HCT116 (cell line): ENCODE measurements around the gene ESM1. TPM values are rescaled to one million over a fixed set of nuclear protein-coding genes. Genes with fewer than 3 reads are reported as not detected.

Source experiments
- ATAC-seq: fragments of 200-7000 bp; cut with Tn5 transposase; 2 replicates; pipeline ENCODE4 v1.9.1; 2020; ENCODE audit warnings: mild to moderate bottlenecking, moderate library complexity
- BruUV-seq: library from RNA; stranded (reverse); fragments of 400-500 nt; replicated peaks from 2 replicates; lab custom pipeline; 2021; lab: Mats Ljungman, UMichigan
- CTCF ChIA-PET: fragments of 300-600 bp; sonication (Branson Sonifier 250); formaldehyde crosslinking; loops from one replicate; lab custom pipeline; 2021; ENCODE audit warnings: antibody characterized with exemption; lab: Charles Lee
- POLR2A ChIA-PET: fragments of 300-600, 350-600 bp; sonication (Branson Sonifier 250); formaldehyde crosslinking; loops from one replicate; lab custom pipeline; 2021; ENCODE audit warnings: antibody characterized with exemption; lab: Charles Lee
- RAD21 ChIA-PET, 2 experiments: fragments of 300-600 bp; sonication (Branson Sonifier 250); formaldehyde crosslinking; loops; one replicate each; lab custom pipeline; 2023; ENCODE audit warnings: low total read pairs in 2 of 2; ENCODE audit not compliant: uncharacterized antibody in 2 of 2, unreplicated experiment in 2 of 2, low non-redundant PET in 1 of 2; lab: Charles Lee
- DNase-seq: peaks from one replicate; pipeline ENCODE4 v3.0.0-alpha.2; 2010; ENCODE audit warnings: low read depth, low spot score
- H2AFZ ChIP-seq: fragments of 200-600 bp; shearing (Covaris generic), sonication (generic); 2 replicates; pipeline ENCODE4 v1.6.1; 2017; ENCODE audit warnings: low read depth, mixed run types, mixed read lengths, antibody characterized with exemption, low read length; ENCODE audit not compliant: poor library complexity, severe bottlenecking
- H3K27ac ChIP-seq: 2 replicates; pipeline ENCODE4 v1.5.1; 2012; ENCODE audit warnings: low read depth, low read length
- H3K27me3 ChIP-seq: fragments of 200-600 bp; sonication (generic); 2 replicates; pipeline ENCODE4 v1.6.1; 2016; ENCODE audit warnings: mixed run types, low read length, mixed read lengths; ENCODE audit not compliant: insufficient read depth
- H3K36me3 ChIP-seq, 2 experiments: fragments of 200-500 bp in 1 of 2; fragments of 200-600 bp in 1 of 2; sonication (Bioruptor generic) in 1 of 2; sonication (generic) in 1 of 2; 2 replicates each; pipeline versions ENCODE4 v1.5.1 to v1.6.1; 2014 to 2016; ENCODE audit warnings: low read length in 2 of 2, inconsistent platforms in 1 of 2, mixed read lengths in 1 of 2, mixed run types in 1 of 2; ENCODE audit not compliant: insufficient read depth in 2 of 2, control insufficient read depth in 1 of 2
- H3K4me1 ChIP-seq, 2 experiments: fragments of 200-600 bp in 1 of 2; sonication (generic) in 1 of 2; 2 replicates each; pipeline versions ENCODE4 v1.5.1 to v1.6.1; 2012 to 2017; ENCODE audit warnings: low read length in 2 of 2, inconsistent platforms in 1 of 2, mild to moderate bottlenecking in 1 of 2, mixed read lengths in 1 of 2, mixed run types in 1 of 2, moderate library complexity in 1 of 2; ENCODE audit not compliant: insufficient read depth in 2 of 2, control insufficient read depth in 1 of 2
- H3K4me2 ChIP-seq: fragments of 200-600 bp; sonication (generic); 2 replicates; pipeline ENCODE4 v1.6.1; 2017; ENCODE audit warnings: mixed run types, low read length, mixed read lengths
- H3K4me3 ChIP-seq, 2 experiments: fragments of 200-600 bp in 1 of 2; sonication (generic) in 1 of 2; replicated peaks in 1 of 2; 2 replicates each; pipeline ENCODE4 v1.5.1; 2011 to 2016; ENCODE audit warnings: low read length in 2 of 2, control low read depth in 1 of 2, low read depth in 1 of 2, mild to moderate bottlenecking in 1 of 2, mixed read lengths in 1 of 2, mixed run types in 1 of 2
- H3K79me2 ChIP-seq: fragments of 200-600 bp; sonication (generic); 2 replicates; pipeline ENCODE4 v1.6.1; 2017; ENCODE audit warnings: mild to moderate bottlenecking, mixed run types, low read length, moderate library complexity, mixed read lengths; ENCODE audit not compliant: insufficient read depth
- H3K9ac ChIP-seq: fragments of 200-600 bp; sonication (generic); 2 replicates; pipeline ENCODE4 v1.6.1; 2016; ENCODE audit warnings: low read length, mixed read lengths
- H3K9me2 ChIP-seq: fragments of 200-600 bp; sonication (generic), shearing (Covaris generic); 2 replicates; pipeline ENCODE4 v1.6.1; 2017; ENCODE audit warnings: mixed run types, mild to moderate bottlenecking, moderate library complexity; ENCODE audit not compliant: insufficient read depth
- H3K9me3 ChIP-seq, 2 experiments: fragments of 200-500 bp in 1 of 2; fragments of 200-600 bp in 1 of 2; sonication (Bioruptor generic) in 1 of 2; sonication (generic) in 1 of 2; 2 replicates each; pipeline ENCODE4 v1.6.1; 2014 to 2017; ENCODE audit warnings: low read length in 2 of 2, mixed read lengths in 2 of 2, inconsistent platforms in 1 of 2, low read depth in 1 of 2, mild to moderate bottlenecking in 1 of 2, mixed run types in 1 of 2, moderate library complexity in 1 of 2; ENCODE audit not compliant: control insufficient read depth in 1 of 2, insufficient read depth in 1 of 2
- H4K20me1 ChIP-seq: fragments of 200-600 bp; sonication (generic), shearing (Covaris generic); 2 replicates; pipeline ENCODE4 v1.6.1; 2017; ENCODE audit warnings: mixed run types, mild to moderate bottlenecking, moderate library complexity; ENCODE audit not compliant: insufficient read depth
- CEBPB ChIP-seq: IDR thresholded peaks from 2 replicates; pipeline ENCODE4 v1.6.1; 2012; ENCODE audit warnings: low read depth
- EZH2 ChIP-seq: fragments of 200-600 bp; sonication (generic); IDR thresholded peaks from 2 replicates; pipeline ENCODE4 v1.6.1; 2017; ENCODE audit warnings: antibody characterized with exemption, mixed run types
- MAX ChIP-seq: IDR thresholded peaks from 2 replicates; pipeline ENCODE4 v1.6.1; 2012
- POLR2A ChIP-seq: IDR thresholded peaks from 2 replicates; pipeline ENCODE4 v1.7.0; 2011; ENCODE audit warnings: borderline replicate concordance; ENCODE audit not compliant: insufficient read depth, insufficient read length; ENCODE audit errors: extremely low read depth
- POLR2AphosphoS5 ChIP-seq: IDR thresholded peaks from 2 replicates; pipeline ENCODE4 v1.6.1; 2011; ENCODE audit warnings: mild to moderate bottlenecking, low read depth, low read length, moderate library complexity
- SP1 ChIP-seq: IDR thresholded peaks from 2 replicates; pipeline ENCODE4 v1.6.1; 2012; ENCODE audit warnings: low read depth
- SRF ChIP-seq: IDR thresholded peaks from 2 replicates; pipeline ENCODE4 v1.6.1; 2012; ENCODE audit warnings: low read depth
- TCF7L2 ChIP-seq: IDR thresholded peaks from 2 replicates; pipeline ENCODE4 v1.7.0; 2011; ENCODE audit warnings: borderline replicate concordance, inconsistent platforms; ENCODE audit not compliant: insufficient read depth, insufficient read length; ENCODE audit errors: extremely low read depth
- ZBTB33 ChIP-seq: IDR thresholded peaks from 2 replicates; pipeline ENCODE4 v1.6.1; 2011; ENCODE audit warnings: mild to moderate bottlenecking, low read length, moderate library complexity; ENCODE audit not compliant: insufficient replicate concordance; ENCODE audit errors: extremely low read depth
- ZFX ChIP-seq: fragments of 450-650 bp; IDR thresholded peaks from 2 replicates; pipeline ENCODE4 v1.6.1; 2017
- ZNF274 ChIP-seq: fragments of 200-500 bp; sonication (Bioruptor generic); IDR thresholded peaks from 2 replicates; pipeline ENCODE4 v1.6.1; 2014; ENCODE audit warnings: mild to moderate bottlenecking, low read depth, low read length, inconsistent platforms
- intact Hi-C: fragments of 100-400 bp; cut with micrococcal nuclease; formaldehyde crosslinking; loops from 2 replicates; pipeline ENCODE4 v1.10.0; 2022
- total RNA-seq: library from RNA; stranded (reverse); gene quantifications from one replicate; pipeline ENCODE4 v1.2.1, GENCODE V29; 2021; ENCODE audit not compliant: unreplicated experiment
- TF ChIP-seq, protein P1 (sequence below): IDR thresholded peaks from 2 replicates; pipeline ENCODE4 v1.6.1; 2012; ENCODE audit warnings: low read depth

Gene ESM1
- total RNA-seq, 1 experiment from 2014 or later, result not detected

- no peak overlapping the region for H3K9ac ChIP-seq
- H3K79me2 ChIP-seq, result no peaks in the 10 kb centered on the region
- no TSS peak for BruUV-seq
- H3K9me3 ChIP-seq, result no peaks in the 10 kb centered on the region
- no peak for ATAC-seq
- no peaks in the 10 kb centered on the region for H4K20me1 ChIP-seq
- RAD21 ChIA-PET, result no interaction called here
- TF ChIP-seq POLR2AphosphoS5 (no peak), ZFX (no peak), POLR2A (no peak), SRF (no peak), MAX (no peak), TCF7L2 (no peak), CEBPB (no peak), ZBTB33 (no peak), EZH2 (no peak), ZNF274 (no peak), SP1 (no peak)
- TF ChIP-seq, protein P1, sequence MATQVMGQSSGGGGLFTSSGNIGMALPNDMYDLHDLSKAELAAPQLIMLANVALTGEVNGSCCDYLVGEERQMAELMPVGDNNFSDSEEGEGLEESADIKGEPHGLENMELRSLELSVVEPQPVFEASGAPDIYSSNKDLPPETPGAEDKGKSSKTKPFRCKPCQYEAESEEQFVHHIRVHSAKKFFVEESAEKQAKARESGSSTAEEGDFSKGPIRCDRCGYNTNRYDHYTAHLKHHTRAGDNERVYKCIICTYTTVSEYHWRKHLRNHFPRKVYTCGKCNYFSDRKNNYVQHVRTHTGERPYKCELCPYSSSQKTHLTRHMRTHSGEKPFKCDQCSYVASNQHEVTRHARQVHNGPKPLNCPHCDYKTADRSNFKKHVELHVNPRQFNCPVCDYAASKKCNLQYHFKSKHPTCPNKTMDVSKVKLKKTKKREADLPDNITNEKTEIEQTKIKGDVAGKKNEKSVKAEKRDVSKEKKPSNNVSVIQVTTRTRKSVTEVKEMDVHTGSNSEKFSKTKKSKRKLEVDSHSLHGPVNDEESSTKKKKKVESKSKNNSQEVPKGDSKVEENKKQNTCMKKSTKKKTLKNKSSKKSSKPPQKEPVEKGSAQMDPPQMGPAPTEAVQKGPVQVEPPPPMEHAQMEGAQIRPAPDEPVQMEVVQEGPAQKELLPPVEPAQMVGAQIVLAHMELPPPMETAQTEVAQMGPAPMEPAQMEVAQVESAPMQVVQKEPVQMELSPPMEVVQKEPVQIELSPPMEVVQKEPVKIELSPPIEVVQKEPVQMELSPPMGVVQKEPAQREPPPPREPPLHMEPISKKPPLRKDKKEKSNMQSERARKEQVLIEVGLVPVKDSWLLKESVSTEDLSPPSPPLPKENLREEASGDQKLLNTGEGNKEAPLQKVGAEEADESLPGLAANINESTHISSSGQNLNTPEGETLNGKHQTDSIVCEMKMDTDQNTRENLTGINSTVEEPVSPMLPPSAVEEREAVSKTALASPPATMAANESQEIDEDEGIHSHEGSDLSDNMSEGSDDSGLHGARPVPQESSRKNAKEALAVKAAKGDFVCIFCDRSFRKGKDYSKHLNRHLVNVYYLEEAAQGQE, result no peak
- no peak for DNase-seq
- no peaks in the 10 kb centered on the region for H3K36me3 ChIP-seq
- POLR2A ChIA-PET, result no interaction called here
- H3K4me2 ChIP-seq, result no peak overlapping the region
- CTCF ChIA-PET, result no interaction called here
- no peaks in the 10 kb centered on the region for H3K9me2 ChIP-seq
- intact Hi-C loops, result no loop called here
- no peak overlapping the region for H2AFZ ChIP-seq
- H3K4me1 ChIP-seq, result no peaks in the 10 kb centered on the region
- no peak overlapping the region for H3K4me3 ChIP-seq
- no peak overlapping the region for H3K27ac ChIP-seq
- H3K27me3 ChIP-seq, result peaks cover 60% of the 10 kb centered on the region
Observed at GRCh38 chr5:54994628-54995027, 9.2 kb upstream of the ESM1 start.
